Measurements from ENCODE around the gene NLRP6. TPM values are rescaled to one million over a fixed set of nuclear protein-coding genes. Genes with fewer than 3 reads are reported as not detected.
"Not testable (repeated sequence)": the region's sequence is repeated elsewhere in the genome, so short reads cannot be mapped to it uniquely, and the experiment has no call there.

NLRP6 gene
- total RNA-seq, 4 donors from 2014 or later = 0.15 to 1.3 (median 0.64) TPM

DNA sequence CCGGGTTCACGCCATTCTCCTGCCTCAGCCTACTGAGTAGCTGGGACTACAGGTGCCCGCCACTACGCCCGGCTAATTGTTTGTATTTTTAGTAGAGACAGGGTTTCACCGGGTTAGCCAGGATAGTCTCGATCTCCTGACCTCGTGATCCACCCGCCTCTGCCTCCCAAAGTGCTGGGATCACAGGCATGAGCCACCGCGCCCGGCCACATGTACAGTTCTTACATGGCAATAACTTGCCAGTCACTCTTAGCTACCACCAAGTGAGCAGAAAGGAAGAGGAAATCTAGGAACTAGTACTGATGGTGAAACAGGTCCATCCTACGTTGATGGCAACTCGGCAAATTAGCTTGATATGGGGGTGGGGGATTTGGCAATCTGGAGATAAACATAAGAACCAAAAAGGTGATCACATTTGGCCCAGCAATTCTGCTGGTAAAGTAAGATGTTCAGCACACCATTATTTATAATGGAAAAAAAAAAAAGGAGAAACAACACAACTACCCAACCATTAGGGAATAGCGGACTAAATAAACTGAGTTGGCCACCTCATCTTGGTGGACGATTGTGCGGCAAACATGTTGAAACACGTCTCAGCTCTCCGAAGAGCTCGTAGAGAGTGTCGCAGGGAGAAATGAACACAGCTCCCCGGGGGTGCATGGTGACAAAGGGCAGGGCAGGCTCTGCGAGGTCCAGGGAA, 5.3 kb downstream of the NLRP6 start:
- TF ChIP-seq POLR2AphosphoS5 (IDR thresholded peaks at IDR 0.05) (no peak), EP300 (IDR thresholded peaks at IDR 0.05) (no peak)
- TF ChIP-seq, protein P1, sequence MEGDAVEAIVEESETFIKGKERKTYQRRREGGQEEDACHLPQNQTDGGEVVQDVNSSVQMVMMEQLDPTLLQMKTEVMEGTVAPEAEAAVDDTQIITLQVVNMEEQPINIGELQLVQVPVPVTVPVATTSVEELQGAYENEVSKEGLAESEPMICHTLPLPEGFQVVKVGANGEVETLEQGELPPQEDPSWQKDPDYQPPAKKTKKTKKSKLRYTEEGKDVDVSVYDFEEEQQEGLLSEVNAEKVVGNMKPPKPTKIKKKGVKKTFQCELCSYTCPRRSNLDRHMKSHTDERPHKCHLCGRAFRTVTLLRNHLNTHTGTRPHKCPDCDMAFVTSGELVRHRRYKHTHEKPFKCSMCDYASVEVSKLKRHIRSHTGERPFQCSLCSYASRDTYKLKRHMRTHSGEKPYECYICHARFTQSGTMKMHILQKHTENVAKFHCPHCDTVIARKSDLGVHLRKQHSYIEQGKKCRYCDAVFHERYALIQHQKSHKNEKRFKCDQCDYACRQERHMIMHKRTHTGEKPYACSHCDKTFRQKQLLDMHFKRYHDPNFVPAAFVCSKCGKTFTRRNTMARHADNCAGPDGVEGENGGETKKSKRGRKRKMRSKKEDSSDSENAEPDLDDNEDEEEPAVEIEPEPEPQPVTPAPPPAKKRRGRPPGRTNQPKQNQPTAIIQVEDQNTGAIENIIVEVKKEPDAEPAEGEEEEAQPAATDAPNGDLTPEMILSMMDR (IDR thresholded peaks at IDR 0.05) = no peak
- Histone ChIP-seq H3K27me3 (peaks cover 82% of the 10 kb centered on the region), H3K9me3 (no peaks in the 10 kb centered on the region), H3K4me3 (no peak overlapping the region), H3K36me3 (no peaks in the 10 kb centered on the region), H3K27ac (no peak overlapping the region), H3K4me1 (peaks cover 45% of the 10 kb centered on the region)
- 85% methylated on average over 23 of the region's 23 CpGs for WGBS
- peak in 1 of 2 donors; percentile 58 for DNase-seq (ENCODE audit: low spot score in 2 of 2)

DNA sequence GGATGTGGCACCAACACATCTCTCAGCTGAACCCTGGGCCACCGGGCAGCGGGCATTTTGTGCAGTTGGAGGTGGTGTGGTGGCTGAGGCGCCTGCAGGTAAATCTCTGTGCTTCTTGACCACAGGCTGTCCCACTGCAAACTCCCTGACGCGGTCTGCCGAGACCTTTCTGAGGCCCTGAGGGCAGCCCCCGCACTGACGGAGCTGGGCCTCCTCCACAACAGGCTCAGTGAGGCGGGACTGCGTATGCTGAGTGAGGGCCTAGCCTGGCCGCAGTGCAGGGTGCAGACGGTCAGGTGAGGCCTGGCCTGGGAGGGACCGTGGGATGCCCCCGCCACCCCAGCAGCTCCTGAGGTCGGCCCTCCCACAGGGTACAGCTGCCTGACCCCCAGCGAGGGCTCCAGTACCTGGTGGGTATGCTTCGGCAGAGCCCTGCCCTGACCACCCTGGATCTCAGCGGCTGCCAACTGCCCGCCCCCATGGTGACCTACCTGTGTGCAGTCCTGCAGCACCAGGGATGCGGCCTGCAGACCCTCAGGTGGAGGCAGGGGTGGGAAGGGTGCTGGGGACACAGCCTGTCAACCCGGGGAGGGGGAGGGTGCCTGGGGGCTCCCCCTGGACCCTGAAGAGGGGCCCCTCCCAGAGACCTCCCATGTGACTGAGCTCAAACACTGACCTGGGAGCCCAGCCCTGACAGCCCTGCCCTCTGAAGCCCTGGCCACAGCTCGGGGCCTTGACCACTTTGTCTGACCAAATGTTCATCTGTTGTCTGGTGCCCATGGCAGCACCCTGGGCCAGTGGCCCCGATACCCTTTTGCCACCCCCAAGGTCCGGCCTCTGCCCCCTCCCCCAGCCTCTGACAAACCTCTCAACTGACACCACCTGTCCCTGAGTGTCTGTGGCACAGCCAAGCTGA, 6.2 kb downstream of the NLRP6 start:
- 78% methylated on average over 5 of the region's 24 CpGs for WGBS
- Histone ChIP-seq H3K36me3 (no peaks in the 10 kb centered on the region), H3K9me3 (no peaks in the 10 kb centered on the region), H3K4me3 (no peak overlapping the region), H3K27me3 (peaks cover 74% of the 10 kb centered on the region), H3K27ac (no peak overlapping the region), H3K4me1 (peaks cover 44% of the 10 kb centered on the region)
- TF ChIP-seq POLR2A (IDR thresholded peaks at IDR 0.05) (no peak), EP300 (IDR thresholded peaks at IDR 0.05) (no peak), POLR2AphosphoS5 (IDR thresholded peaks at IDR 0.05) (no peak)
- TF ChIP-seq, protein P1 (IDR thresholded peaks at IDR 0.05) = no peak
- DNase-seq (ENCODE audit: low spot score in 2 of 2) = peak in 1 of 2 donors; percentile 80

DNA sequence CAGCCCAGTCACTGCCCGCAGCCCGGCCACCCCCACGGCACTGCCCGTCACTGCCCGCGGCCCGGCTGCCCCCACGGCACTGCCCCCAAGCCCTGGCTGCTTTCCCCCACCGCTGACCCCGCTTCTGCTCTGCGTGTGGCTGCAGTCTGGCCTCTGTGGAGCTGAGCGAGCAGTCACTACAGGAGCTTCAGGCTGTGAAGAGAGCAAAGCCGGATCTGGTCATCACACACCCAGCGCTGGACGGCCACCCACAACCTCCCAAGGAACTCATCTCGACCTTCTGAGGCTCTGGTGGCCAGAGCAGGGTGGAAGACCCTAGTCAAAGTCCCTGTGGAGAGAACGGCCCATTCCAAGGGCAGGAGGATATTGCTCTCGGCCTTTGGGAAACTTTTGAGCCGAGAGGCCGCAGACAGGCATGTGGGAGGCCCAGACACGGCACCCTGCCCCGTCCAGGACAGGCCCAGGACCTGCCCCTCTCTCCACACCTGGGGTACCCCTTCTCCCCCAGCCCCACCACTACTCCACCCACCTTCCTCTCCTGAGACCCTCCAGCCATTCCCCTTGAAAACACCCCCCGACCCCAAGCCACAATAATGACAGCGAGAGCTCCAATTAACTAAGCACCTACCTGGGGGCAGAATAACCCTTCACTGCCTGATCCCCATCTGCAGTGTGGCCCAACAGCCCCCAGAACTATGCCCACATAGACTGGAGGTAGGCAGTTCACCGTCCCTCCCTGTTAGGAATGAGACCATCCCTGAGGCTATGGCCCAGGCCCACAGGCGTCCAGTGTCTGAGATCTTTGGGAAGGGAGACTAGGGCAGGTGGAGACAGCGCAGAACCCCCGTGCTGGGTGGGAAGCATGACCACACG, 7.0 kb downstream of the NLRP6 start:
- peak in 1 of 2 donors; percentile 72 for DNase-seq (ENCODE audit: low spot score in 2 of 2)
- no peak overlapping the region for H3K27ac ChIP-seq
- WGBS = 88% methylated on average over 28 of the region's 29 CpGs
- H3K36me3 ChIP-seq = no peaks in the 10 kb centered on the region
- H3K27me3 ChIP-seq = peaks cover 65% of the 10 kb centered on the region
- H3K4me1 ChIP-seq = peaks cover 40% of the 10 kb centered on the region
- no peaks in the 10 kb centered on the region for H3K9me3 ChIP-seq
- H3K4me3 ChIP-seq = no peak overlapping the region
- TF ChIP-seq, protein P1 (IDR thresholded peaks at IDR 0.05) = no peak
- TF ChIP-seq EP300 (IDR thresholded peaks at IDR 0.05) (no peak), POLR2AphosphoS5 (IDR thresholded peaks at IDR 0.05) (no peak), POLR2A (IDR thresholded peaks at IDR 0.05) (no peak)

DNA sequence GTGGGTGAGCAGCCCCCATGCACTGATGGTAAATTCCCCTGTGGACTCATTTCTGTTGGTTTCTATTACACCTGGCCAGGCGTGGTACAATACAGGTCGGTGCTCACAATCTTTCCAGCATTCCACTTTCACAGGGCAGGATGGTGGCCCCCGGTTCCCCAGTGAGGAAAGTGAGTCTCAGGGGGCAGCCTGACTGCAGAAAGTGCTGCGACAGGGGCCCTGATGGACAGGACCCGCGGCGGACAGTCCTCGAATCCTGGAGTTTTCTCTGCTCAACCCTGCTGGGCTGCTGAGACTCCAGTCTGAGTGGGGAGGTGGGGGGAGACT, 7.7 kb downstream of the NLRP6 start:
- Histone ChIP-seq H3K9me3 (no peaks in the 10 kb centered on the region), H3K27me3 (peaks cover 59% of the 10 kb centered on the region), H3K36me3 (no peaks in the 10 kb centered on the region), H3K4me3 (no peak overlapping the region), H3K4me1 (peaks cover 34% of the 10 kb centered on the region), H3K27ac (no peak overlapping the region)
- 88% methylated on average over 8 of the region's 8 CpGs for WGBS
- peak in 1 of 2 donors; percentile 45 for DNase-seq (ENCODE audit: low spot score in 2 of 2)
- no peak for TF ChIP-seq POLR2AphosphoS5 (IDR thresholded peaks at IDR 0.05)
- no peak for TF ChIP-seq POLR2A (IDR thresholded peaks at IDR 0.05)
- no peak for TF ChIP-seq EP300 (IDR thresholded peaks at IDR 0.05)
- TF ChIP-seq, protein P1 (IDR thresholded peaks at IDR 0.05) = no peak

DNA sequence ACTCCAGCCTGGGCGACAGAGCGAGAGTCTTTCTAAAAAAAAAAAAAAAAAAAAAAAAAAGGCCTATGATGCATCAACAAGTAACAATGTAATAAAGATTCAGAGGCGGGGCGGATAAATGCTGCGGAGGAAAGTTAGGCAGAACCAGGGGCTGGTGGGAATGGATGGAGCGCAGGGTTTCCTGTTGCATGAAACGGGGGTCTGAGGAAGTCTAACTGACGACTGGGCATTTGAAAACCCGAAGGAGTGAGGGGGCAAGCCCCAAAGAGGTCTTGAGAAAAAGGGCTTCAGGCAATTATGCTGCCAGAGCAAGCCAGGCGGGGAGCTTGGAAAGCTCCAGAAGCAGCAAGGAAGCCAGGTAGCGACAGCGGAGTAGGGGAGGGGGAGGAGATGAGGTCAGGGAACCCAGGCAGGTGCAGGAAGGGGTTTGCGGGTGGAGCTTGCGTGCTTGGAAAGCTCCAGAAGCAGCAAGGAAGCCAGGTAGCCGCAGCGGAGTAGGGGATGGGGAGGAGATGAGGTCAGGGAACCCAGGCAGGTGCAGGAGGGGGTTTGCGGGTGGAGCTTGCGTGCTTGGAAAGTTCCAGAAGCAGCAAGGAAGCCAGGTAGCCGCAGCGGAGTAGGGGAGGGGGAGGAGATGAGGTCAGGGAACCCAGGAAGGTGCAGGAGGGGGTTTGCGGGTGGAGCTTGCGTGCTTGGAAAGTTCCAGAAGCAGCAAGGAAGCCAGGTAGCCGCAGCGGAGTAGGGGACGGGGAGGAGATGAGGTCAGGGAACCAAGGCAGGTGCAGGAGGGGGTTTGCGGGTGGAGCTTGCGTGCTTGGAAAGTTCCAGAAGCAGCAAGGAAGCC, 9.0 kb downstream of the NLRP6 start:
- WGBS = 74% methylated on average over 27 of the region's 27 CpGs
- not testable (repeated sequence) for H3K9me3 ChIP-seq, H3K27ac ChIP-seq, H3K4me3 ChIP-seq, H3K36me3 ChIP-seq
- DNase-seq (ENCODE audit: low spot score in 2 of 2) = peak; percentile 62 to 68
- H3K4me1 ChIP-seq = peaks cover 24% of the 10 kb centered on the region
- H3K27me3 ChIP-seq = peaks cover 46% of the 10 kb centered on the region

Data from suprapubic skin (tissue), 4 donors.